GM12864 (cell line): ENCODE measurements around the gene IL36A.

Experiments used
- DNase-seq: peaks from one replicate; pipeline ENCODE4 v3.0.0-alpha.2; 2011; ENCODE audit warnings: low read depth
- H3K4me3 ChIP-seq: 2 replicates; pipeline ENCODE4 v1.5.1; 2011; ENCODE audit warnings: mild to moderate bottlenecking, low read depth, low read length, control low read depth
- CTCF ChIP-seq: IDR thresholded peaks from 2 replicates; pipeline ENCODE4 v1.5.1; 2011; ENCODE audit warnings: low read depth, mild to moderate bottlenecking, moderate library complexity, low read length, control low read depth, inconsistent platforms; ENCODE audit errors: missing control alignments

The IL36A gene

GRCh38 chr2:113039719-113040118 lies 34.5 kb downstream of the IL36A start:
- no peak for DNase-seq
- no peak for TF ChIP-seq CTCF
- H3K4me3 ChIP-seq: no peak overlapping the region

GRCh38 chr2:113041871-113042270 lies 36.6 kb downstream of the IL36A start:
- peak; percentile 44 for TF ChIP-seq CTCF
- DNase-seq: no peak
- H3K4me3 ChIP-seq: no peak overlapping the region

DNA sequence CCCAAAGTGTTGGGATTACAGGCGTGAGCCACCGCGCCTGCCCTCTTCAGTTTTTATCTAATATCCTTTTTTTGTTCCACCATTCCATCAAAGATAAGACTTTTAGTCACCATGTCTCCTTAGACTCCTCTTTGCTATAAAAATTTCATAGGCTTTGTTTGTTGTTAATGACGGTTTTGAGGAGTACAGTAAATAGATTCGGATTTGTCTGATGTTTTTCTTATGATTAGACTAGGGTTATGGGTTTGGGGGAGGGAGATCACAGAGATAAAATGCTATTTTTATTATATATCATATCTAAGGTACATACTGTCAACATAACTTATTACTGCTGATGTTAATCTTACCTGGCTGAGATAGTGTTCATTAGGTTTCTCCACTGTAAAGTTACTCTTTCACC lies 41.2 kb downstream of the IL36A start:
- no peak overlapping the region for H3K4me3 ChIP-seq
- no peak for DNase-seq

GRCh38 chr2:113050921-113051895 lies 45.9 kb downstream of the IL36A start:
- TF ChIP-seq CTCF: no peak
- H3K4me3 ChIP-seq: no peak overlapping the region
- DNase-seq: no peak

More for the DNA sequence above, 41.2 kb downstream of the IL36A start:
- TF ChIP-seq CTCF: no peak

DNA sequence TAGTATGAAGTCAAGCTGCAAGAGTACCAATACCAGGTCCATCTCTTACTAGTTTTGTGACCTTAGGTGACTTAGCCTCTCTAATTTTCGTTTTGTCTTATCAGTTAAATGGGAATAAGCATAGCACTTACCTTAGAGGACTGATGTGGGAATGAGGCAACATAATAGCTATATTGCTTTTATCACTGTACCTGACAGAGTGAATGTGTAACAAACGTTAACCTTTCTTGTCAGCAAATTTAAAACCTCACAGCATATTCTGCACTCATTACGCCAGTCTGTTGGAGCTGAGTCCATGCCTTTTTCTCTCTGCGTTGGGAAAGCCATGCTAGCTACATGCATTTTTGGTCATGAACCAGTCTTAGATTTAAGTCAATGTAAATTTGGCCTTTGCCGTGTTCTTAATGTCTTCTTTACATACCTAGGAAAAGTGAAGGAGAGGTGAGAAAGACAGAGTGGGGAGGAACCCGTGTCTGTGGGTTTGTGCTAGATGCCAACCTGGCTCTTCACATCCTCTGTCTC lies 47.2 kb downstream of the IL36A start, which contains the start of gene IL36B:
IL36B (minus strand) TSS at position 472 of the 522 bp plus-strand sequence.
- TF ChIP-seq CTCF: no peak
- DNase-seq: no peak
- no peak within 1 kb of the TSS for H3K4me3 ChIP-seq

GRCh38 chr2:113053666-113054065 lies 48.4 kb downstream of the IL36A start:
- H3K4me3 ChIP-seq: no peak overlapping the region
- TF ChIP-seq CTCF: no peak
- DNase-seq: no peak
